ENCODE results near the gene PARP3.

GRCh38 chr3:51933471-51934138, 8.6 kb upstream of the PARP3 start:
- TF ChIP-seq POLR2A (IDR thresholded peaks at IDR 0.05): no peak
- TF ChIP-seq, protein P1, sequence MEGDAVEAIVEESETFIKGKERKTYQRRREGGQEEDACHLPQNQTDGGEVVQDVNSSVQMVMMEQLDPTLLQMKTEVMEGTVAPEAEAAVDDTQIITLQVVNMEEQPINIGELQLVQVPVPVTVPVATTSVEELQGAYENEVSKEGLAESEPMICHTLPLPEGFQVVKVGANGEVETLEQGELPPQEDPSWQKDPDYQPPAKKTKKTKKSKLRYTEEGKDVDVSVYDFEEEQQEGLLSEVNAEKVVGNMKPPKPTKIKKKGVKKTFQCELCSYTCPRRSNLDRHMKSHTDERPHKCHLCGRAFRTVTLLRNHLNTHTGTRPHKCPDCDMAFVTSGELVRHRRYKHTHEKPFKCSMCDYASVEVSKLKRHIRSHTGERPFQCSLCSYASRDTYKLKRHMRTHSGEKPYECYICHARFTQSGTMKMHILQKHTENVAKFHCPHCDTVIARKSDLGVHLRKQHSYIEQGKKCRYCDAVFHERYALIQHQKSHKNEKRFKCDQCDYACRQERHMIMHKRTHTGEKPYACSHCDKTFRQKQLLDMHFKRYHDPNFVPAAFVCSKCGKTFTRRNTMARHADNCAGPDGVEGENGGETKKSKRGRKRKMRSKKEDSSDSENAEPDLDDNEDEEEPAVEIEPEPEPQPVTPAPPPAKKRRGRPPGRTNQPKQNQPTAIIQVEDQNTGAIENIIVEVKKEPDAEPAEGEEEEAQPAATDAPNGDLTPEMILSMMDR (IDR thresholded peaks at IDR 0.05): no peak
